GM12878 (cell line): ENCODE data around the gene B9D1. TPM values are rescaled to one million over a fixed set of nuclear protein-coding genes. Genes with fewer than 3 reads are reported as not detected.

Experiments
- ATAC-seq: fragments of 200-7000 bp; cut with Tn5 transposase; 3 replicates; pipeline ENCODE4 v1.9.1; 2020; ENCODE audit warnings: mild to moderate bottlenecking, moderate library complexity
- BruUV-seq: library from RNA; stranded (reverse); fragments of 400-500 nt; replicated peaks from 2 replicates; lab custom pipeline; 2021; lab: Mats Ljungman, UMichigan
- CTCF ChIA-PET: fragments of 300-600 bp; sonication (Branson Sonifier 250); formaldehyde crosslinking; extraction: SDS; loops from one replicate; lab custom pipeline; 2021; ENCODE audit warnings: inconsistent platforms; lab: Yijun Ruan, JAX
- POLR2A ChIA-PET: fragments of 350-600 bp; formaldehyde crosslinking; extraction: SDS; loops from one replicate; lab custom pipeline; 2021; ENCODE audit warnings: inconsistent platforms; lab: Charles Lee
- RAD21 ChIA-PET: fragments of 300-600 bp; sonication (Branson Sonifier 250); formaldehyde crosslinking; loops from one replicate; lab custom pipeline; 2023; ENCODE audit warnings: antibody characterized with exemption; ENCODE audit not compliant: unreplicated experiment; lab: Charles Lee
- SMC1A ChIA-PET: fragments of 300-600 bp; sonication (Branson Sonifier 250); formaldehyde crosslinking; loops from one replicate; lab custom pipeline; 2023; ENCODE audit not compliant: unreplicated experiment, uncharacterized antibody; lab: Charles Lee
- DNase-seq: peaks from one replicate; pipeline ENCODE4 v3.0.0-alpha.2; 2011; ENCODE audit warnings: low read depth, low spot score
- FAIRE-seq: peaks from 3 replicates; lab custom pipeline; 2011; peaks lifted over from hg19 to GRCh38; lab: Jason Lieb, UNC
- H2AFZ ChIP-seq: 2 replicates; pipeline ENCODE4 v1.6.0; 2011; ENCODE audit warnings: low read depth, low read length, control low read depth; ENCODE audit not compliant: control insufficient read depth
- H3K27ac ChIP-seq: 2 replicates; pipeline ENCODE4 v1.5.1; 2011; ENCODE audit warnings: control low read depth; ENCODE audit not compliant: control insufficient read depth, insufficient read depth
- H3K27me3 ChIP-seq, 2 experiments: replicated peaks in 1 of 2; 2 replicates each; pipeline versions ENCODE4 v1.6.0 to v1.6.1; 2011; ENCODE audit warnings: low read length in 1 of 2; ENCODE audit not compliant: control insufficient read depth in 2 of 2, insufficient read depth in 2 of 2
- H3K36me3 ChIP-seq, 2 experiments: 2 replicates each; pipeline ENCODE4 v1.5.1; 2011; ENCODE audit warnings: low read length in 1 of 2; ENCODE audit not compliant: control insufficient read depth in 2 of 2, insufficient read depth in 2 of 2
- H3K4me1 ChIP-seq: 2 replicates; pipeline ENCODE4 v1.6.1; 2011; ENCODE audit warnings: mild to moderate bottlenecking, low read length, moderate library complexity, mixed read lengths; ENCODE audit not compliant: control insufficient read depth, insufficient read depth
- H3K4me2 ChIP-seq: 2 replicates; pipeline ENCODE4 v1.6.0; 2011; ENCODE audit warnings: control low read depth; ENCODE audit not compliant: control insufficient read depth, insufficient read depth
- H3K4me3 ChIP-seq: fragments of 200-600 bp; sonication (generic); 2 replicates; pipeline ENCODE4 v1.5.1; 2016
- H3K79me2 ChIP-seq: 2 replicates; pipeline ENCODE4 v1.6.0; 2011; ENCODE audit warnings: low read length; ENCODE audit not compliant: control insufficient read depth, insufficient read depth
- H3K9ac ChIP-seq: 2 replicates; pipeline ENCODE4 v1.8.0; 2011; ENCODE audit warnings: low read length, control low read depth, mixed read lengths; ENCODE audit not compliant: control insufficient read depth, insufficient read depth
- H3K9me3 ChIP-seq: replicated peaks from 3 replicates; pipeline ENCODE4 v1.5.1; 2011; ENCODE audit warnings: mild to moderate bottlenecking, low read length; ENCODE audit not compliant: control insufficient read depth, insufficient read depth
- H4K20me1 ChIP-seq: 2 replicates; pipeline ENCODE4 v1.6.0; 2011; ENCODE audit not compliant: control insufficient read depth, insufficient read depth
- BCL11A ChIP-seq: IDR thresholded peaks from 2 replicates; pipeline ENCODE4 v1.6.1; 2011; ENCODE audit warnings: low read depth, low read length
- BHLHE40 ChIP-seq, 2 experiments: fragments of 450-650 bp in 1 of 2; IDR thresholded peaks; 2 replicates each; pipeline ENCODE4 v1.6.1; 2011 to 2017; ENCODE audit warnings: low read depth in 2 of 2, borderline replicate concordance in 1 of 2, improper control_type of control experiment in 1 of 2, low read length in 1 of 2, mild to moderate bottlenecking in 1 of 2
- BMI1 ChIP-seq: fragments of 450-650 bp; IDR thresholded peaks from 2 replicates; pipeline ENCODE4 v1.6.1; 2016; ENCODE audit warnings: mild to moderate bottlenecking, moderate library complexity, borderline replicate concordance
- CBFB ChIP-seq: IDR thresholded peaks from 2 replicates; pipeline ENCODE4 v1.6.1; 2016; ENCODE audit warnings: antibody characterized with exemption, low read depth
- CBX5 ChIP-seq: sonication (generic); IDR thresholded peaks from 2 replicates; pipeline ENCODE4 v1.6.1; 2016; ENCODE audit warnings: low read depth, moderate library complexity, mild to moderate bottlenecking, inconsistent platforms
- EGR1 ChIP-seq, 2 experiments: IDR thresholded peaks; 1 replicate in 1 of 2; 2 replicates in 1 of 2; pipeline ENCODE4 v1.6.1; 2011 to 2012; ENCODE audit warnings: low read depth in 2 of 2, low read length in 2 of 2, borderline replicate concordance in 1 of 2, mild to moderate bottlenecking in 1 of 2, moderate library complexity in 1 of 2
- FOXK2 ChIP-seq: fragments of 450-650 bp; IDR thresholded peaks from 2 replicates; pipeline ENCODE4 v1.6.1; 2017; ENCODE audit warnings: mild to moderate bottlenecking, moderate library complexity
- LARP7 ChIP-seq: fragments of 450-650 bp; IDR thresholded peaks from 2 replicates; pipeline ENCODE4 v1.6.1; 2017; ENCODE audit warnings: mild to moderate bottlenecking
- NRF1 ChIP-seq: conservative IDR thresholded peaks from 2 replicates; pipeline ENCODE4 v1.6.1; 2011; ENCODE audit warnings: mild to moderate bottlenecking, low read depth, low read length, improper control_type of control experiment
- POLR2AphosphoS2 ChIP-seq: IDR thresholded peaks from 2 replicates; pipeline ENCODE4 v1.6.1; 2011; ENCODE audit warnings: low read depth, mild to moderate bottlenecking, low read length, improper control_type of control experiment, moderate library complexity
- POU2F2 ChIP-seq: IDR thresholded peaks from 3 replicates; pipeline ENCODE4 v1.6.1; 2011; ENCODE audit warnings: low read depth, mild to moderate bottlenecking, low read length, borderline replicate concordance
- RCOR1 ChIP-seq: conservative IDR thresholded peaks from 2 replicates; pipeline ENCODE4 v1.6.1; 2012; ENCODE audit warnings: low read depth, low read length, improper control_type of control experiment
- SMAD5 ChIP-seq: IDR thresholded peaks from 2 replicates; pipeline ENCODE4 v1.6.1; 2016; ENCODE audit warnings: antibody characterized with exemption, low read depth
- TARDBP ChIP-seq: IDR thresholded peaks from 2 replicates; pipeline ENCODE4 v1.6.1; 2016; ENCODE audit warnings: borderline replicate concordance
- WGBS: methylation state at CpG from one replicate; pipeline ENCODE4 v1.1.6; 2016; ENCODE audit warnings: low lambda C conversion rate; ENCODE audit not compliant: insufficient replicate concordance, insufficient coverage; ENCODE audit errors: missing lambda C conversion rate; 5-methylcytosine and 5-hydroxymethylcytosine counted together
- in situ Hi-C: fragments of 300-500 bp; cut with MboI; formaldehyde crosslinking; loops from 9 replicates; pipeline ENCODE4 v1.14.3; 2018; ENCODE audit warnings: mixed read lengths
- intact Hi-C: fragments of 100-400 bp; cut with micrococcal nuclease; formaldehyde crosslinking; loops from one replicate; pipeline ENCODE4 v1.14.2; 2022; ENCODE audit not compliant: unreplicated experiment
- polyA plus RNA-seq, 11 experiments: library from polyadenylated mRNA; depleted of rRNA in 4 of 11; unstranded in 6 of 11; stranded (reverse) in 5 of 11; fragments of >200 nt; fragmentation: Nextera tagmentation in 4 of 11; fragmentation: Illumina TruSeq in 1 of 11; extraction: Ambion mirVana in 4 of 11; extraction: Trizol in 1 of 11; gene quantifications; 1 replicate in 1 of 11; 2 replicates in 10 of 11; pipeline versions ENCODE4 v1.2.1 to v1.2.3, GENCODE V29; 2011 to 2016; ENCODE audit warnings: inconsistent platforms in 2 of 11, missing spikeins in 2 of 11, low read depth in 1 of 11
- total RNA-seq, 4 experiments: library from RNA; depleted of rRNA in 3 of 4; stranded (reverse); fragments of >200 nt in 3 of 4; fragmentation: Illumina TruSeq in 1 of 4; extraction: Trizol in 1 of 4; gene quantifications; 2 replicates each; pipeline versions ENCODE4 v1.2.1 to v1.2.3, GENCODE V29; 2013 to 2021
- TF ChIP-seq, protein P1 (sequence below): fragments of 450-650 bp; IDR thresholded peaks from 2 replicates; pipeline ENCODE4 v1.6.1; 2016; ENCODE audit warnings: mild to moderate bottlenecking
- TF ChIP-seq, protein P2 (sequence below): fragments of 150-350 bp; IDR thresholded peaks from 2 replicates; pipeline ENCODE4 v1.6.1; 2014; ENCODE audit warnings: mild to moderate bottlenecking, low read depth, low read length

B9D1 gene
- total and polyA plus RNA-seq, 10 of the 15 experiments (the other 5 are each of a cell fraction or from before 2014, with no cell fraction given): 5.9 to 18.3 (median 9.8) TPM

DNA sequence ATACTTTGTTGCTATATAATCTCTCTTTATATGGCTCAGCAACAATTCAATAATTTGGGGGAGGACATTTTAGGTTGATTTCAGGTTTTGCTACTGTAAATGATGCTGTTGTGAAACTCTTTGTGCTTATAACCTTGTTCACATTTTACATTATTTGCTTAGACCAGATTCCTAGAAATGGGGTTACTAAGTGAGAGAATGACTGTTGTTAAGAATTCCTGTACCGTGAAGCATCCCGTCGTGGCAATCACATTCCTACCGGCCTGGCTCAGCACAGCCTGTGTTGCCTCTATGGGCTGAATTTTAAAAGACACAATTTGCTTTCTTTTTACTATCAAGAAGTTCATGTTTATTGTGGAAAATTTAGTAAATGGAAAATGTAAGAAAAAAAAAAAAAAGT is 31.4 kb downstream of the B9D1 start:
- ATAC-seq (no peak), FAIRE-seq (no peak)
- no peaks in the 10 kb centered on the region for H3K9me3 ChIP-seq
- no TSS peak for BruUV-seq
- RAD21 ChIA-PET: interaction anchor here (1.2 kb wide), 1 partner anchor 115 kb away, joined by 3 read pairs; no protein-coding TSS in a partner anchor
- no peaks in the 10 kb centered on the region for H3K36me3 ChIP-seq
- H3K27ac ChIP-seq: no peak overlapping the region
- intact Hi-C loops: no loop called here
- H3K79me2 ChIP-seq: no peaks in the 10 kb centered on the region
- no peaks in the 10 kb centered on the region; a peak in 2 of 4 replicates for H3K27me3 ChIP-seq
- CTCF ChIA-PET: interaction anchor here (1.0 kb wide), 1 partner anchor 9 kb away, joined by 3 read pairs; no protein-coding TSS in a partner anchor
- WGBS: 96% methylated on average over 4 of the region's 4 CpGs
- no peak overlapping the region for H3K4me3 ChIP-seq
- no peak overlapping the region for H2AFZ ChIP-seq
- H3K9ac ChIP-seq: no peak overlapping the region
- H4K20me1 ChIP-seq: no peaks in the 10 kb centered on the region
- TF ChIP-seq POLR2AphosphoS2 (no peak), FOXK2 (no peak), NRF1 (no peak), SMAD5 (no peak), POU2F2 (no peak), CBX5 (no peak), TARDBP (no peak), BMI1 (no peak), RCOR1 (no peak), BCL11A (no peak), EGR1 (IDR thresholded peaks at IDR 0.05; ENCODE audit: borderline replicate concordance in 1 of 2, low read depth in 2 of 2, low read length in 2 of 2) (no peak), BHLHE40 (IDR thresholded peaks at IDR 0.05; ENCODE audit: borderline replicate concordance in 1 of 2, low read depth in 2 of 2, low read length in 1 of 2) (no peak), LARP7 (no peak), CBFB (no peak)
- TF ChIP-seq, protein P1, sequence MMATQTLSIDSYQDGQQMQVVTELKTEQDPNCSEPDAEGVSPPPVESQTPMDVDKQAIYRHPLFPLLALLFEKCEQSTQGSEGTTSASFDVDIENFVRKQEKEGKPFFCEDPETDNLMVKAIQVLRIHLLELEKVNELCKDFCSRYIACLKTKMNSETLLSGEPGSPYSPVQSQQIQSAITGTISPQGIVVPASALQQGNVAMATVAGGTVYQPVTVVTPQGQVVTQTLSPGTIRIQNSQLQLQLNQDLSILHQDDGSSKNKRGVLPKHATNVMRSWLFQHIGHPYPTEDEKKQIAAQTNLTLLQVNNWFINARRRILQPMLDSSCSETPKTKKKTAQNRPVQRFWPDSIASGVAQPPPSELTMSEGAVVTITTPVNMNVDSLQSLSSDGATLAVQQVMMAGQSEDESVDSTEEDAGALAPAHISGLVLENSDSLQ: no peak
- TF ChIP-seq, protein P2, sequence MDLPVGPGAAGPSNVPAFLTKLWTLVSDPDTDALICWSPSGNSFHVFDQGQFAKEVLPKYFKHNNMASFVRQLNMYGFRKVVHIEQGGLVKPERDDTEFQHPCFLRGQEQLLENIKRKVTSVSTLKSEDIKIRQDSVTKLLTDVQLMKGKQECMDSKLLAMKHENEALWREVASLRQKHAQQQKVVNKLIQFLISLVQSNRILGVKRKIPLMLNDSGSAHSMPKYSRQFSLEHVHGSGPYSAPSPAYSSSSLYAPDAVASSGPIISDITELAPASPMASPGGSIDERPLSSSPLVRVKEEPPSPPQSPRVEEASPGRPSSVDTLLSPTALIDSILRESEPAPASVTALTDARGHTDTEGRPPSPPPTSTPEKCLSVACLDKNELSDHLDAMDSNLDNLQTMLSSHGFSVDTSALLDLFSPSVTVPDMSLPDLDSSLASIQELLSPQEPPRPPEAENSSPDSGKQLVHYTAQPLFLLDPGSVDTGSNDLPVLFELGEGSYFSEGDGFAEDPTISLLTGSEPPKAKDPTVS: no peak
- TF ChIP-seq, all 136 proteins: peak for 0
- ChIA-PET POLR2A (no interaction called here), SMC1A (interaction anchor here (1.1 kb wide), 1 partner anchor 102 kb away, joined by 3 read pairs; no protein-coding TSS in a partner anchor)
- no peak overlapping the region for H3K4me2 ChIP-seq
- in situ Hi-C loops: no loop called here
- no peak for DNase-seq
- peaks cover 5% of the 10 kb centered on the region for H3K4me1 ChIP-seq
